Neural progenitor cell (in vitro differentiated cells): ENCODE data around the gene TMEM238.

Source experiments
- CTCF ChIP-seq: fragments of 200-600 bp; sonication (generic); IDR thresholded peaks from 2 replicates; pipeline ENCODE4 v1.5.1; 2017; ENCODE audit warnings: antibody characterized with exemption, mild to moderate bottlenecking
- EZH2 ChIP-seq: fragments of 200-600 bp; sonication (generic); IDR thresholded peaks from 2 replicates; pipeline ENCODE4 v1.6.1; 2017; ENCODE audit warnings: antibody characterized with exemption, mild to moderate bottlenecking, moderate library complexity
- EZH2phosphoT487 ChIP-seq: fragments of 200-600 bp; sonication (generic); IDR thresholded peaks from 2 replicates; pipeline ENCODE4 v1.6.1; 2017; ENCODE audit warnings: antibody characterized with exemption

- TF ChIP-seq EZH2 = no peak
- no peak for TF ChIP-seq CTCF
- no peak for TF ChIP-seq EZH2phosphoT487
These were observed 35.6 kb upstream of the TMEM238 start for GRCh38 chr19:55419624-55420236.
